GM12878 (cell line): ENCODE results near the gene DNHD1. TPM values are rescaled to one million over a fixed set of nuclear protein-coding genes. Genes with fewer than 3 reads are reported as not detected.

ENCODE experiments used
- ATAC-seq: fragments of 200-7000 bp; cut with Tn5 transposase; 3 replicates; pipeline ENCODE4 v1.9.1; 2020; ENCODE audit warnings: mild to moderate bottlenecking, moderate library complexity
- BruUV-seq: library from RNA; stranded (reverse); fragments of 400-500 nt; replicated peaks from 2 replicates; lab custom pipeline; 2021; lab: Mats Ljungman, UMichigan
- CTCF ChIA-PET: fragments of 300-600 bp; sonication (Branson Sonifier 250); formaldehyde crosslinking; extraction: SDS; loops from one replicate; lab custom pipeline; 2021; ENCODE audit warnings: inconsistent platforms; lab: Yijun Ruan, JAX
- POLR2A ChIA-PET: fragments of 350-600 bp; formaldehyde crosslinking; extraction: SDS; loops from one replicate; lab custom pipeline; 2021; ENCODE audit warnings: inconsistent platforms; lab: Charles Lee
- RAD21 ChIA-PET: fragments of 300-600 bp; sonication (Branson Sonifier 250); formaldehyde crosslinking; loops from one replicate; lab custom pipeline; 2023; ENCODE audit warnings: antibody characterized with exemption; ENCODE audit not compliant: unreplicated experiment; lab: Charles Lee
- SMC1A ChIA-PET: fragments of 300-600 bp; sonication (Branson Sonifier 250); formaldehyde crosslinking; loops from one replicate; lab custom pipeline; 2023; ENCODE audit not compliant: unreplicated experiment, uncharacterized antibody; lab: Charles Lee
- DNase-seq: peaks from one replicate; pipeline ENCODE4 v3.0.0-alpha.2; 2011; ENCODE audit warnings: low read depth, low spot score
- FAIRE-seq: peaks from 3 replicates; lab custom pipeline; 2011; peaks lifted over from hg19 to GRCh38; lab: Jason Lieb, UNC
- H2AFZ ChIP-seq: 2 replicates; pipeline ENCODE4 v1.6.0; 2011; ENCODE audit warnings: low read depth, low read length, control low read depth; ENCODE audit not compliant: control insufficient read depth
- H3K27ac ChIP-seq: 2 replicates; pipeline ENCODE4 v1.5.1; 2011; ENCODE audit warnings: control low read depth; ENCODE audit not compliant: control insufficient read depth, insufficient read depth
- H3K27me3 ChIP-seq, 2 experiments: replicated peaks in 1 of 2; 2 replicates each; pipeline versions ENCODE4 v1.6.0 to v1.6.1; 2011; ENCODE audit warnings: low read length in 1 of 2; ENCODE audit not compliant: control insufficient read depth in 2 of 2, insufficient read depth in 2 of 2
- H3K36me3 ChIP-seq, 2 experiments: 2 replicates each; pipeline ENCODE4 v1.5.1; 2011; ENCODE audit warnings: low read length in 1 of 2; ENCODE audit not compliant: control insufficient read depth in 2 of 2, insufficient read depth in 2 of 2
- H3K4me1 ChIP-seq: 2 replicates; pipeline ENCODE4 v1.6.1; 2011; ENCODE audit warnings: mild to moderate bottlenecking, low read length, moderate library complexity, mixed read lengths; ENCODE audit not compliant: control insufficient read depth, insufficient read depth
- H3K4me2 ChIP-seq: 2 replicates; pipeline ENCODE4 v1.6.0; 2011; ENCODE audit warnings: control low read depth; ENCODE audit not compliant: control insufficient read depth, insufficient read depth
- H3K4me3 ChIP-seq: fragments of 200-600 bp; sonication (generic); 2 replicates; pipeline ENCODE4 v1.5.1; 2016
- H3K79me2 ChIP-seq: 2 replicates; pipeline ENCODE4 v1.6.0; 2011; ENCODE audit warnings: low read length; ENCODE audit not compliant: control insufficient read depth, insufficient read depth
- H3K9ac ChIP-seq: 2 replicates; pipeline ENCODE4 v1.8.0; 2011; ENCODE audit warnings: low read length, control low read depth, mixed read lengths; ENCODE audit not compliant: control insufficient read depth, insufficient read depth
- H3K9me3 ChIP-seq: replicated peaks from 3 replicates; pipeline ENCODE4 v1.5.1; 2011; ENCODE audit warnings: mild to moderate bottlenecking, low read length; ENCODE audit not compliant: control insufficient read depth, insufficient read depth
- H4K20me1 ChIP-seq: 2 replicates; pipeline ENCODE4 v1.6.0; 2011; ENCODE audit not compliant: control insufficient read depth, insufficient read depth
- BRCA1 ChIP-seq: IDR thresholded peaks from 2 replicates; pipeline ENCODE4 v1.6.1; 2011; ENCODE audit warnings: low read depth, low read length, improper control_type of control experiment
- CHD2 ChIP-seq: IDR thresholded peaks from 2 replicates; pipeline ENCODE4 v1.6.1; 2011; ENCODE audit warnings: low read depth, low read length, improper control_type of control experiment, borderline replicate concordance
- E2F8 ChIP-seq: fragments of 450-650 bp; IDR thresholded peaks from 2 replicates; pipeline ENCODE4 v1.6.1; 2018; ENCODE audit warnings: mild to moderate bottlenecking, low read depth, moderate library complexity; ENCODE audit not compliant: partially characterized antibody
- EGR1 ChIP-seq, 2 experiments: IDR thresholded peaks; 1 replicate in 1 of 2; 2 replicates in 1 of 2; pipeline ENCODE4 v1.6.1; 2011 to 2012; ENCODE audit warnings: low read depth in 2 of 2, low read length in 2 of 2, borderline replicate concordance in 1 of 2, mild to moderate bottlenecking in 1 of 2, moderate library complexity in 1 of 2
- JUNB ChIP-seq: IDR thresholded peaks from 2 replicates; pipeline ENCODE4 v1.6.1; 2016; ENCODE audit warnings: antibody characterized with exemption, mild to moderate bottlenecking
- NRF1 ChIP-seq: conservative IDR thresholded peaks from 2 replicates; pipeline ENCODE4 v1.6.1; 2011; ENCODE audit warnings: mild to moderate bottlenecking, low read depth, low read length, improper control_type of control experiment
- PAX5 ChIP-seq: IDR thresholded peaks from 2 replicates; pipeline ENCODE4 v1.6.1; 2011; ENCODE audit warnings: low read depth, low read length, borderline replicate concordance
- POU2F2 ChIP-seq: IDR thresholded peaks from 3 replicates; pipeline ENCODE4 v1.6.1; 2011; ENCODE audit warnings: low read depth, mild to moderate bottlenecking, low read length, borderline replicate concordance
- RCOR1 ChIP-seq: conservative IDR thresholded peaks from 2 replicates; pipeline ENCODE4 v1.6.1; 2012; ENCODE audit warnings: low read depth, low read length, improper control_type of control experiment
- SIX5 ChIP-seq: IDR thresholded peaks from 2 replicates; pipeline ENCODE4 v1.6.1; 2011; ENCODE audit warnings: mild to moderate bottlenecking, low read depth, low read length, moderate library complexity; ENCODE audit not compliant: severe bottlenecking
- SPI1 ChIP-seq: IDR thresholded peaks from 2 replicates; pipeline ENCODE4 v1.6.1; 2011; ENCODE audit warnings: low read depth, mild to moderate bottlenecking, low read length, moderate library complexity, borderline replicate concordance; ENCODE audit not compliant: insufficient read depth
- SREBF1 ChIP-seq: IDR thresholded peaks from 2 replicates; pipeline ENCODE4 v1.6.1; 2012; ENCODE audit warnings: mild to moderate bottlenecking, low read length
- SREBF2 ChIP-seq: IDR thresholded peaks from 2 replicates; pipeline ENCODE4 v1.6.1; 2012; ENCODE audit warnings: mild to moderate bottlenecking, low read length
- TCF12 ChIP-seq: IDR thresholded peaks from 2 replicates; pipeline ENCODE4 v1.6.1; 2011; ENCODE audit warnings: low read depth, mild to moderate bottlenecking, low read length
- WGBS: methylation state at CpG from one replicate; pipeline ENCODE4 v1.1.6; 2016; ENCODE audit warnings: low lambda C conversion rate; ENCODE audit not compliant: insufficient replicate concordance, insufficient coverage; ENCODE audit errors: missing lambda C conversion rate; 5-methylcytosine and 5-hydroxymethylcytosine counted together
- in situ Hi-C: fragments of 300-500 bp; cut with MboI; formaldehyde crosslinking; loops from 9 replicates; pipeline ENCODE4 v1.14.3; 2018; ENCODE audit warnings: mixed read lengths
- intact Hi-C: fragments of 100-400 bp; cut with micrococcal nuclease; formaldehyde crosslinking; loops from one replicate; pipeline ENCODE4 v1.14.2; 2022; ENCODE audit not compliant: unreplicated experiment
- polyA plus RNA-seq, 11 experiments: library from polyadenylated mRNA; depleted of rRNA in 4 of 11; unstranded in 6 of 11; stranded (reverse) in 5 of 11; fragments of >200 nt; fragmentation: Nextera tagmentation in 4 of 11; fragmentation: Illumina TruSeq in 1 of 11; extraction: Ambion mirVana in 4 of 11; extraction: Trizol in 1 of 11; gene quantifications; 1 replicate in 1 of 11; 2 replicates in 10 of 11; pipeline versions ENCODE4 v1.2.1 to v1.2.3, GENCODE V29; 2011 to 2016; ENCODE audit warnings: inconsistent platforms in 2 of 11, missing spikeins in 2 of 11, low read depth in 1 of 11
- total RNA-seq, 4 experiments: library from RNA; depleted of rRNA in 3 of 4; stranded (reverse); fragments of >200 nt in 3 of 4; fragmentation: Illumina TruSeq in 1 of 4; extraction: Trizol in 1 of 4; gene quantifications; 2 replicates each; pipeline versions ENCODE4 v1.2.1 to v1.2.3, GENCODE V29; 2013 to 2021
- TF ChIP-seq, protein P1 (sequence below): fragments of 450-650 bp; IDR thresholded peaks from 2 replicates; pipeline ENCODE4 v1.6.1; 2018; ENCODE audit warnings: borderline replicate concordance, mild to moderate bottlenecking; ENCODE audit not compliant: partially characterized antibody
- TF ChIP-seq, protein P2 (sequence below): IDR thresholded peaks from 2 replicates; pipeline ENCODE4 v1.6.1; 2012; ENCODE audit warnings: low read depth, low read length, improper control_type of control experiment

The DNHD1 gene
- total and polyA plus RNA-seq, 10 of the 15 experiments (the other 5 are each of a cell fraction or from before 2014, with no cell fraction given), result 0.99 to 16.9 (median 8.6) TPM

GRCh38 chr11:6473451-6474412 is 23.3 kb upstream of the DNHD1 start, which contains the start of gene TRIM3:
Gene TRIM3 (minus strand): TSS chr11:6473941. CDS start chr11:6465695, 8,246 bp downstream.
- peak; percentile 85 for ATAC-seq
- no peak for DNase-seq
- WGBS, result under 1% methylated on average over 73 of the region's 87 CpGs
- Histone ChIP-seq H3K4me3 (peak within 1 kb of the TSS; percentile 75), H3K9ac (peak within 1 kb of the TSS; percentile 64), H3K4me1 (peaks cover 15% of the 10 kb centered on the region), H3K79me2 (no peaks in the 10 kb centered on the region), H3K27me3 (no peaks in the 10 kb centered on the region), H3K4me2 (peak within 1 kb of the TSS; percentile 95), H4K20me1 (no peaks in the 10 kb centered on the region), H3K9me3 (no peaks in the 10 kb centered on the region), H3K36me3 (peaks cover 1 to 9% of the 10 kb centered on the region in 2 experiments; a peak in 2 of 4 replicates), H2AFZ (peak within 1 kb of the TSS; percentile 90), H3K27ac (no peak within 1 kb of the TSS)
- ChIA-PET RAD21 (no interaction called here), CTCF (interaction anchor here (0.6 to 2.1 kb wide), 2 partner anchors 32 to 94 kb away, joined by 3 to 8 read pairs; no protein-coding TSS in a partner anchor), SMC1A (interaction anchor here (0.5 to 2.4 kb wide), 5 partner anchors 10 to 95 kb away, joined by 3 to 8 read pairs (median 5); no protein-coding TSS in a partner anchor), POLR2A (interaction anchor here (0.8 to 1.3 kb wide), 4 partner anchors 11 to 84 kb away, joined by 3 to 4 read pairs (median 3); partner anchors contain the start of gene SMPD1)
- in situ Hi-C loops, result no loop called here
- BruUV-seq, result no TSS peak
- FAIRE-seq, result no peak
- intact Hi-C loops, result loop anchor here (5.0 kb wide), 1 partner anchor 71 kb away; no protein-coding TSS in a partner anchor
- TF ChIP-seq E2F8 (no peak), SREBF2 (no peak), BRCA1 (no peak), NRF1 (no peak), SREBF1 (no peak), EGR1 (IDR thresholded peaks at IDR 0.05; ENCODE audit: borderline replicate concordance in 1 of 2, low read depth in 2 of 2, low read length in 2 of 2) (0 out of 3 replicates have a peak, but pooled peaks of 1 of the 2 experiments have one; percentile 38), PAX5 (no peak), CHD2 (no peak), RCOR1 (no peak), POU2F2 (no peak), JUNB (no peak), SIX5 (no peak), SPI1 (no peak), TCF12 (no peak)
- TF ChIP-seq, protein P1, sequence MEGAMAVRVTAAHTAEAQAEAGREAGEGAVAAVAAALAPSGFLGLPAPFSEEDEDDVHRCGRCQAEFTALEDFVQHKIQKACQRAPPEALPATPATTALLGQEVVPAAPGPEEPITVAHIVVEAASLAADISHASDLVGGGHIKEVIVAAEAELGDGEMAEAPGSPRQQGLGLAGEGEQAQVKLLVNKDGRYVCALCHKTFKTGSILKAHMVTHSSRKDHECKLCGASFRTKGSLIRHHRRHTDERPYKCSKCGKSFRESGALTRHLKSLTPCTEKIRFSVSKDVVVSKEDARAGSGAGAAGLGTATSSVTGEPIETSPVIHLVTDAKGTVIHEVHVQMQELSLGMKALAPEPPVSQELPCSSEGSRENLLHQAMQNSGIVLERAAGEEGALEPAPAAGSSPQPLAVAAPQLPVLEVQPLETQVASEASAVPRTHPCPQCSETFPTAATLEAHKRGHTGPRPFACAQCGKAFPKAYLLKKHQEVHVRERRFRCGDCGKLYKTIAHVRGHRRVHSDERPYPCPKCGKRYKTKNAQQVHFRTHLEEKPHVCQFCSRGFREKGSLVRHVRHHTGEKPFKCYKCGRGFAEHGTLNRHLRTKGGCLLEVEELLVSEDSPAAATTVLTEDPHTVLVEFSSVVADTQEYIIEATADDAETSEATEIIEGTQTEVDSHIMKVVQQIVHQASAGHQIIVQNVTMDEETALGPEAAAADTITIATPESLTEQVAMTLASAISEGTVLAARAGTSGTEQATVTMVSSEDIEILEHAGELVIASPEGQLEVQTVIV, result no peak
- TF ChIP-seq, protein P2, sequence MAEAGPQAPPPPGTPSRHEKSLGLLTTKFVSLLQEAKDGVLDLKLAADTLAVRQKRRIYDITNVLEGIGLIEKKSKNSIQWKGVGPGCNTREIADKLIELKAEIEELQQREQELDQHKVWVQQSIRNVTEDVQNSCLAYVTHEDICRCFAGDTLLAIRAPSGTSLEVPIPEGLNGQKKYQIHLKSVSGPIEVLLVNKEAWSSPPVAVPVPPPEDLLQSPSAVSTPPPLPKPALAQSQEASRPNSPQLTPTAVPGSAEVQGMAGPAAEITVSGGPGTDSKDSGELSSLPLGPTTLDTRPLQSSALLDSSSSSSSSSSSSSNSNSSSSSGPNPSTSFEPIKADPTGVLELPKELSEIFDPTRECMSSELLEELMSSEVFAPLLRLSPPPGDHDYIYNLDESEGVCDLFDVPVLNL, result no peak
